ENCODE results near the gene KAT5. TPM values are rescaled to one million over a fixed set of nuclear protein-coding genes. Genes with fewer than 3 reads are reported as not detected.

KAT5 gene
- total RNA-seq, 1 experiment from 2014 or later, result 49.6 TPM

GRCh38 chr11:65663639-65664200, 48.3 kb upstream of the KAT5 start:
- CTCF ChIA-PET, result interaction anchor here (0.5 to 0.9 kb wide), 3 partner anchors 42 to 225 kb away, joined by 3 to 9 read pairs (median 8); partner anchors contain the start of gene FIBP
- no peaks in the 10 kb centered on the region for H3K9me3 ChIP-seq (ENCODE audit: insufficient read depth, low read depth)
- peak overlapping the region; percentile 87 for H2AFZ ChIP-seq
- POLR2A ChIA-PET (ENCODE audit: unreplicated experiment), result interaction anchor here (0.5 to 1.0 kb wide), 4 partner anchors 15 to 227 kb away, joined by 4 to 13 read pairs (median 7); partner anchors contain the start of gene CCDC85B
- H3F3A ChIP-seq (ENCODE audit: insufficient read depth, low read depth), result peaks cover 14% of the 10 kb centered on the region
- peak overlapping the region; percentile 80 for H3K27ac ChIP-seq
- intact Hi-C loops (cut with micrococcal nuclease; ENCODE audit: unreplicated experiment), result loop anchor here (1.0 kb wide), 3 partner anchors 25 to 195 kb away; partner anchors contain the start of genes CFL1, PCNX3 and SIPA1
- peaks cover 24% of the 10 kb centered on the region for H3K79me2 ChIP-seq (ENCODE audit: low read depth)
- peak overlapping the region; percentile 99 for H3K4me3 ChIP-seq
- H3K36me3 ChIP-seq (ENCODE audit: low read depth), result peaks cover 22% of the 10 kb centered on the region
- peak overlapping the region; percentile 96 for H3K4me2 ChIP-seq
- BruUV-seq (replicated peaks), result no TSS peak
- H3K9me2 ChIP-seq (ENCODE audit: insufficient read depth), result no peaks in the 10 kb centered on the region
- H3K4me1 ChIP-seq (replicated peaks; ENCODE audit: insufficient read depth), result peaks cover 20% of the 10 kb centered on the region
- no peak for TF ChIP-seq EZH2 (IDR thresholded peaks at IDR 0.05; ENCODE audit: low read depth)
- TF ChIP-seq, protein P1, sequence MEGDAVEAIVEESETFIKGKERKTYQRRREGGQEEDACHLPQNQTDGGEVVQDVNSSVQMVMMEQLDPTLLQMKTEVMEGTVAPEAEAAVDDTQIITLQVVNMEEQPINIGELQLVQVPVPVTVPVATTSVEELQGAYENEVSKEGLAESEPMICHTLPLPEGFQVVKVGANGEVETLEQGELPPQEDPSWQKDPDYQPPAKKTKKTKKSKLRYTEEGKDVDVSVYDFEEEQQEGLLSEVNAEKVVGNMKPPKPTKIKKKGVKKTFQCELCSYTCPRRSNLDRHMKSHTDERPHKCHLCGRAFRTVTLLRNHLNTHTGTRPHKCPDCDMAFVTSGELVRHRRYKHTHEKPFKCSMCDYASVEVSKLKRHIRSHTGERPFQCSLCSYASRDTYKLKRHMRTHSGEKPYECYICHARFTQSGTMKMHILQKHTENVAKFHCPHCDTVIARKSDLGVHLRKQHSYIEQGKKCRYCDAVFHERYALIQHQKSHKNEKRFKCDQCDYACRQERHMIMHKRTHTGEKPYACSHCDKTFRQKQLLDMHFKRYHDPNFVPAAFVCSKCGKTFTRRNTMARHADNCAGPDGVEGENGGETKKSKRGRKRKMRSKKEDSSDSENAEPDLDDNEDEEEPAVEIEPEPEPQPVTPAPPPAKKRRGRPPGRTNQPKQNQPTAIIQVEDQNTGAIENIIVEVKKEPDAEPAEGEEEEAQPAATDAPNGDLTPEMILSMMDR (conservative IDR thresholded peaks at IDR 0.05), result no peak
- peak in 1 of 2 experiments; percentile 46 for DNase-seq
- peaks cover 6% of the 10 kb centered on the region for H4K20me1 ChIP-seq (ENCODE audit: insufficient read depth)
- H3K27me3 ChIP-seq (ENCODE audit: insufficient read depth, low read depth), result no peaks in the 10 kb centered on the region

DNA sequence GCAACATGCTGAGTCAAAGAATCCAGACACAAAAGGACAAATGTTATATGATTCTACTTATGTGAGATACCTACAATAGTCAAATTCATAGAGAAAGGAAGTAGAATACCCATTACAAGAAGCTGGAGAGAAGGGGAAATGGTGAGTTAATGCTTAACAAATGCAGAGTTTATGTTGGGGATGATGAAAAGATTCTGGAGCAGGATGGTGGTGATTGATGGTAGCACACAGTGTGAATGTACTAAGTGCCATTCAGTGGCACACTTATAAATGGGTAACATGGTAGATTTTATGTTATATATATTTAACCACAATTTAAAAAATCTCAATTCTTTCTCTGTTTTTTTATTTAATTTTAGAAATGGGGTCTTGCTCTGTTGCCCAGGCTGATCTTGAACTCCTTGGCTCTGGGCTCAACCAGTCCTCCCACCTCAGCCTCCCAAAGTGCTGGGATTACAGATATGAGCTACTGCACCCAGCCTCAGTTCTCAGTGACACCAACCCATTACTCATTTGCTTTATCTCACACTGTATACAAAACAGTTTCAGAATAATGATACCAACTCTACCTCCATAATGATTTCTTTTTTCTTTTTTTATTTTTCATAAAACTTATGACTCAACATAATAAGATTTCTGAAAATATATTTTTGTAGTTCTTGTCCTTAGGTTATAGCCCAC, 39.7 kb upstream of the KAT5 start:
- H3K4me3 ChIP-seq, result no peak overlapping the region
- BruUV-seq (replicated peaks), result no TSS peak
- no peaks in the 10 kb centered on the region for H3K79me2 ChIP-seq (ENCODE audit: low read depth)
- no peaks in the 10 kb centered on the region for H3K9me3 ChIP-seq (ENCODE audit: insufficient read depth, low read depth)
- intact Hi-C loops (cut with micrococcal nuclease; ENCODE audit: unreplicated experiment), result no loop called here
- TF ChIP-seq, protein P1 (conservative IDR thresholded peaks at IDR 0.05), result no peak
- no peak for TF ChIP-seq EZH2 (IDR thresholded peaks at IDR 0.05; ENCODE audit: low read depth)
- H3K9me2 ChIP-seq (ENCODE audit: insufficient read depth), result no peaks in the 10 kb centered on the region
- no peak for DNase-seq
- H3K27me3 ChIP-seq (ENCODE audit: insufficient read depth, low read depth), result no peaks in the 10 kb centered on the region
- H3K4me1 ChIP-seq (replicated peaks; ENCODE audit: insufficient read depth), result no peaks in the 10 kb centered on the region
- no peak overlapping the region for H3K27ac ChIP-seq
- H2AFZ ChIP-seq, result no peak overlapping the region
- H3K4me2 ChIP-seq, result no peak overlapping the region
- ChIA-PET CTCF (no interaction called here), POLR2A (ENCODE audit: unreplicated experiment) (no interaction called here)
- H4K20me1 ChIP-seq (ENCODE audit: insufficient read depth), result no peaks in the 10 kb centered on the region
- 0 out of 2 replicates have a peak, but pooled peaks cover 8% of the 10 kb centered on the region for H3F3A ChIP-seq (ENCODE audit: insufficient read depth, low read depth)
- H3K36me3 ChIP-seq (ENCODE audit: low read depth), result no peaks in the 10 kb centered on the region

GRCh38 chr11:65672982-65673381, 39.1 kb upstream of the KAT5 start:
- Histone ChIP-seq H3K9me3 (ENCODE audit: insufficient read depth, low read depth) (no peaks in the 10 kb centered on the region), H3F3A (ENCODE audit: insufficient read depth, low read depth) (0 out of 2 replicates have a peak, but pooled peaks cover 8% of the 10 kb centered on the region), H3K79me2 (ENCODE audit: low read depth) (no peaks in the 10 kb centered on the region), H3K27ac (no peak overlapping the region), H4K20me1 (ENCODE audit: insufficient read depth) (no peaks in the 10 kb centered on the region), H3K36me3 (ENCODE audit: low read depth) (no peaks in the 10 kb centered on the region), H3K4me2 (no peak overlapping the region), H2AFZ (no peak overlapping the region), H3K9me2 (ENCODE audit: insufficient read depth) (no peaks in the 10 kb centered on the region), H3K27me3 (ENCODE audit: insufficient read depth, low read depth) (no peaks in the 10 kb centered on the region), H3K4me3 (no peak overlapping the region), H3K4me1 (replicated peaks; ENCODE audit: insufficient read depth) (no peaks in the 10 kb centered on the region)
- ChIA-PET CTCF (no interaction called here), POLR2A (ENCODE audit: unreplicated experiment) (no interaction called here)
- intact Hi-C loops (cut with micrococcal nuclease; ENCODE audit: unreplicated experiment), result no loop called here
- TF ChIP-seq, protein P1 (conservative IDR thresholded peaks at IDR 0.05), result no peak
- no peak for DNase-seq
- no TSS peak for BruUV-seq (replicated peaks)
